ENCODE results near the gene PUS3.
A peak's percentile ranks its signal among the peaks of the same experiment; 100 is the strongest.

PUS3 gene

GRCh38 chr11:125935618-125936199, 32.7 kb upstream of the PUS3 start:
- Histone ChIP-seq H3K27ac (no peak overlapping the region), H3K27me3 (ENCODE audit: insufficient read depth, low read depth, severe bottlenecking) (no peaks in the 10 kb centered on the region), H3K4me3 (ENCODE audit: low read depth, low read length) (no peak overlapping the region), H3K9me3 (ENCODE audit: severe bottlenecking) (no peaks in the 10 kb centered on the region), H3K36me3 (no peaks in the 10 kb centered on the region)
- TF ChIP-seq CTCF (IDR thresholded peaks at IDR 0.05; ENCODE audit: low read depth, low read length) = no peak
- DNase-seq = no peak

GRCh38 chr11:125935056-125935455, 32.0 kb upstream of the PUS3 start:
- Histone ChIP-seq H3K36me3 (no peaks in the 10 kb centered on the region), H3K27me3 (ENCODE audit: insufficient read depth, low read depth, severe bottlenecking) (no peaks in the 10 kb centered on the region), H3K27ac (no peak overlapping the region), H3K4me3 (ENCODE audit: low read depth, low read length) (no peak overlapping the region), H3K9me3 (ENCODE audit: severe bottlenecking) (no peaks in the 10 kb centered on the region)
- 0 out of 2 replicates have a peak, but pooled peaks have one; percentile 2 for TF ChIP-seq CTCF (IDR thresholded peaks at IDR 0.05; ENCODE audit: low read depth, low read length)
- DNase-seq = no peak

- Histone ChIP-seq H3K9me3 (ENCODE audit: severe bottlenecking) (no peaks in the 10 kb centered on the region), H3K27ac (no peak overlapping the region), H3K27me3 (ENCODE audit: insufficient read depth, low read depth, severe bottlenecking) (no peaks in the 10 kb centered on the region), H3K4me3 (ENCODE audit: low read depth, low read length) (no peak overlapping the region), H3K36me3 (no peaks in the 10 kb centered on the region)
- DNase-seq = no peak
- no peak for TF ChIP-seq CTCF (IDR thresholded peaks at IDR 0.05; ENCODE audit: low read depth, low read length)
Observed at GRCh38 chr11:125934473-125934872, 31.5 kb upstream of the PUS3 start.

- no peak for DNase-seq
- Histone ChIP-seq H3K9me3 (ENCODE audit: severe bottlenecking) (no peaks in the 10 kb centered on the region), H3K27me3 (ENCODE audit: insufficient read depth, low read depth, severe bottlenecking) (no peaks in the 10 kb centered on the region), H3K4me3 (ENCODE audit: low read depth, low read length) (no peak overlapping the region), H3K36me3 (no peaks in the 10 kb centered on the region), H3K27ac (no peak overlapping the region)
- TF ChIP-seq CTCF (IDR thresholded peaks at IDR 0.05; ENCODE audit: low read depth, low read length) = no peak
Observed at GRCh38 chr11:125933030-125933813, 30.2 kb upstream of the PUS3 start.

- Histone ChIP-seq H3K36me3 (no peaks in the 10 kb centered on the region), H3K9me3 (ENCODE audit: severe bottlenecking) (no peaks in the 10 kb centered on the region), H3K27me3 (ENCODE audit: insufficient read depth, low read depth, severe bottlenecking) (no peaks in the 10 kb centered on the region), H3K27ac (no peak overlapping the region), H3K4me3 (ENCODE audit: low read depth, low read length) (no peak overlapping the region)
- no peak for TF ChIP-seq CTCF (IDR thresholded peaks at IDR 0.05; ENCODE audit: low read depth, low read length)
- DNase-seq = no peak
Observed at GRCh38 chr11:125932301-125932700, 29.3 kb upstream of the PUS3 start.
